Sigmoid colon (tissue), 7 donors: ENCODE measurements around the gene NGFR. TPM values are rescaled to one million over a fixed set of nuclear protein-coding genes. Genes with fewer than 3 reads are reported as not detected.

Experiments
- DNase-seq: peaks from one replicate; pipeline ENCODE4 v3.0.0-alpha.2; 2019
- H3K27ac ChIP-seq, 4 donors: fragments of 200-600 bp; sonication (generic); one replicate each; pipeline ENCODE4 v1.5.1; 2016 to 2019; ENCODE audit warnings: mild to moderate bottlenecking in 1 of 4
- H3K27me3 ChIP-seq, 3 donors: fragments of 200-600 bp; sonication (generic); one replicate each; pipeline ENCODE4 v1.5.1; 2019; ENCODE audit warnings: mild to moderate bottlenecking in 1 of 3
- H3K36me3 ChIP-seq, 4 donors: fragments of 200-600 bp; sonication (generic); one replicate each; pipeline ENCODE4 v1.5.1; 2016 to 2019
- H3K4me1 ChIP-seq, 4 donors: fragments of 200-600 bp; sonication (generic); one replicate each; pipeline ENCODE4 v1.5.1; 2017 to 2019
- H3K4me3 ChIP-seq, 4 donors: fragments of 200-600 bp; sonication (generic); one replicate each; pipeline ENCODE4 v1.5.1; 2017 to 2019; ENCODE audit warnings: mild to moderate bottlenecking in 2 of 4, moderate library complexity in 1 of 4
- H3K9me3 ChIP-seq, 4 donors: fragments of 200-600 bp in 3 of 4; sonication (generic) in 3 of 4; one replicate each; pipeline versions ENCODE4 v1.5.1 to v1.6.1; 2013 to 2019
- EP300 ChIP-seq, 4 donors: sonication (generic); formaldehyde crosslinking; IDR thresholded peaks; one replicate each; pipeline ENCODE4 v1.6.1; 2017; ENCODE audit warnings: antibody characterized with exemption in 4 of 4
- POLR2A ChIP-seq, 2 donors: fragments of 450-650 bp; IDR thresholded peaks; one replicate each; pipeline ENCODE4 v1.6.1; 2016; ENCODE audit warnings: antibody characterized with exemption in 2 of 2, mild to moderate bottlenecking in 2 of 2, moderate library complexity in 2 of 2
- POLR2AphosphoS5 ChIP-seq, 4 donors: sonication (generic); formaldehyde crosslinking; IDR thresholded peaks; one replicate each; pipeline ENCODE4 v1.6.1; 2017; ENCODE audit warnings: antibody characterized with exemption in 4 of 4
- WGBS, 2 donors: extraction: QIAGEN DNeasy Blood & Tissue Kit; methylation state at CpG; one replicate each; pipeline ENCODE4 v1.1.7; 2013; 5-methylcytosine and 5-hydroxymethylcytosine counted together
- intact Hi-C: fragments of 100-400 bp; cut with DNase I; formaldehyde crosslinking; loops from one replicate; pipeline ENCODE4 v1.15.1; 2023
- polyA plus RNA-seq, 3 donors: library from polyadenylated mRNA; stranded (reverse); fragments of 200-250 nt; gene quantifications; one replicate each; pipeline ENCODE4 v1.2.3, GENCODE V29; 2013
- total RNA-seq, 4 donors: library from RNA; depleted of rRNA; stranded (reverse); fragments of >200 nt; gene quantifications; one replicate each; pipeline ENCODE4 v1.1.0, GENCODE V29; 2016
- TF ChIP-seq, protein P1 (sequence below), 4 experiments: fragments of 450-650 bp in 3 of 4; fragments of 200-600 bp in 1 of 4; IDR thresholded peaks; one replicate each; pipeline ENCODE4 v1.5.1; 2016 to 2019; ENCODE audit warnings: antibody characterized with exemption in 4 of 4, mild to moderate bottlenecking in 3 of 4, moderate library complexity in 2 of 4
- donor health status: healthy with polysubstance abuse.
- donor health status: Bipolar disorder and iron deficiency.
- donor health status: healthy.

The NGFR gene
- total and polyA plus RNA-seq, 7 donors, result 0.46 to 15.2 (median 6.9) TPM

DNA sequence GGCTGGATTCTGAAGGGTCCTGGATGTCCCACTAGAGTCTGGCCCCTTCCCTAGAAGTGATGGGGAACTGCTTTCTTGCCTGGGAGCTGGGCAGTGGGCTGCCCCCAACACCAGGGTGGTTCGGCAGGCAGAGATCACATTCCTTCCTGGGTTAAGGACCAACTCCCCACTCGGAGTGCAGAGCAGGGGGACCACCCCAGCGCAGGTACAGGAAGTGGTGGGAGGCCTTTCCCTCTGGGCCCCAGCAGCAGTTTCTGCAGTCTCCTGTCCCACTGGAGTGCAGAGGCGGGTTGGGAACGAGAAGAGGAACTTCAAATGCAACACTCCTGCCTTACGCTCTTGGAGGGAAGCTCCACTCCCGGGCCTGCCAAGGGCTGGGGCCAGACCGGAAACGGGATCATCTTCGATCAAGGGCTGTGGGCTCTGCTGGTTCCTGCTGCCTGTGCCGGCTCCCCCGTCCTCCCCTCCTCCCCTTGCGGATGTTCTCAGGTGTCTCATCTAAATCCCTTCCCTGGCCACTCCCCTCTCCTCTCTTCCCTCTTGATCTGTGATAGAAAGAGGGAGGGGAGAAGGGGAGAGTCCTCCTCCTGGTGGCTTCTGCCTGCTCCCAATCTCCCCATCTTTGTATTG, 9.0 kb upstream of the NGFR start:
- Histone ChIP-seq H3K4me1 (no peaks in the 10 kb centered on the region), H3K4me3 (no peak overlapping the region), H3K27ac (no peak overlapping the region), H3K36me3 (no peaks in the 10 kb centered on the region), H3K27me3 (peaks cover 5 to 36% (median 10%) of the 10 kb centered on the region in 3 donors), H3K9me3 (no peaks in the 10 kb centered on the region)
- 13 to 21% methylated on average over 13 of the region's 13 CpGs for WGBS, 2 donors
- intact Hi-C loops, result no loop called here
- DNase-seq, result no peak
- TF ChIP-seq, protein P1, sequence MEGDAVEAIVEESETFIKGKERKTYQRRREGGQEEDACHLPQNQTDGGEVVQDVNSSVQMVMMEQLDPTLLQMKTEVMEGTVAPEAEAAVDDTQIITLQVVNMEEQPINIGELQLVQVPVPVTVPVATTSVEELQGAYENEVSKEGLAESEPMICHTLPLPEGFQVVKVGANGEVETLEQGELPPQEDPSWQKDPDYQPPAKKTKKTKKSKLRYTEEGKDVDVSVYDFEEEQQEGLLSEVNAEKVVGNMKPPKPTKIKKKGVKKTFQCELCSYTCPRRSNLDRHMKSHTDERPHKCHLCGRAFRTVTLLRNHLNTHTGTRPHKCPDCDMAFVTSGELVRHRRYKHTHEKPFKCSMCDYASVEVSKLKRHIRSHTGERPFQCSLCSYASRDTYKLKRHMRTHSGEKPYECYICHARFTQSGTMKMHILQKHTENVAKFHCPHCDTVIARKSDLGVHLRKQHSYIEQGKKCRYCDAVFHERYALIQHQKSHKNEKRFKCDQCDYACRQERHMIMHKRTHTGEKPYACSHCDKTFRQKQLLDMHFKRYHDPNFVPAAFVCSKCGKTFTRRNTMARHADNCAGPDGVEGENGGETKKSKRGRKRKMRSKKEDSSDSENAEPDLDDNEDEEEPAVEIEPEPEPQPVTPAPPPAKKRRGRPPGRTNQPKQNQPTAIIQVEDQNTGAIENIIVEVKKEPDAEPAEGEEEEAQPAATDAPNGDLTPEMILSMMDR (IDR thresholded peaks at IDR 0.05), result no peak
- no peak for TF ChIP-seq POLR2AphosphoS5 (IDR thresholded peaks at IDR 0.05)
- TF ChIP-seq POLR2A (IDR thresholded peaks at IDR 0.05), result no peak
- no peak for TF ChIP-seq EP300 (IDR thresholded peaks at IDR 0.05)

DNA sequence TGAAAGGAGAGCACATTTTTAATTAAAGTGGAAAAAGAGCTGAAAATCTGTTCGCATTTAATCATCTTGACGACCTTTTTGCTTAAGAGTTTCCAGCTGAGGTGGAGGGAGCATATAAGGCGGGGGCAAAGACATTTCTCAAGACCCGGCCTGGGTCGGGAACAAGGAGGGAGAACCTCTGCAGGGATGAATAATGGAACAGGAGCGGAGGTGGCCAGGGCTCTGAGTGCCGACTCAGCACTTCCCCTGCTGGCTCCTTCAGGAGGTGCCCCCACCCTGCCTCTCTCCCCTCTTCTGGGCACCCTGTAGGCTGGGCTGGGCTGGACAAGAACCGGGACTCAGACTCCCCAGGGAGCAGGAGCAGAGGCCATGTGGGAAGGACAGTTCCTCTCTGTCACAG, 7.9 kb upstream of the NGFR start:
- Histone ChIP-seq H3K9me3 (no peaks in the 10 kb centered on the region), H3K4me1 (no peaks in the 10 kb centered on the region), H3K27ac (no peak overlapping the region), H3K36me3 (no peaks in the 10 kb centered on the region), H3K4me3 (no peak overlapping the region), H3K27me3 (peaks cover 5 to 36% (median 10%) of the 10 kb centered on the region in 3 donors)
- intact Hi-C loops, result no loop called here
- TF ChIP-seq, protein P1 (IDR thresholded peaks at IDR 0.05), result no peak
- TF ChIP-seq POLR2AphosphoS5 (IDR thresholded peaks at IDR 0.05) (no peak), EP300 (IDR thresholded peaks at IDR 0.05) (no peak), POLR2A (IDR thresholded peaks at IDR 0.05) (no peak)
- DNase-seq, result no peak
- WGBS, 2 donors, result 76 to 78% methylated on average over 8 of the region's 8 CpGs

DNA sequence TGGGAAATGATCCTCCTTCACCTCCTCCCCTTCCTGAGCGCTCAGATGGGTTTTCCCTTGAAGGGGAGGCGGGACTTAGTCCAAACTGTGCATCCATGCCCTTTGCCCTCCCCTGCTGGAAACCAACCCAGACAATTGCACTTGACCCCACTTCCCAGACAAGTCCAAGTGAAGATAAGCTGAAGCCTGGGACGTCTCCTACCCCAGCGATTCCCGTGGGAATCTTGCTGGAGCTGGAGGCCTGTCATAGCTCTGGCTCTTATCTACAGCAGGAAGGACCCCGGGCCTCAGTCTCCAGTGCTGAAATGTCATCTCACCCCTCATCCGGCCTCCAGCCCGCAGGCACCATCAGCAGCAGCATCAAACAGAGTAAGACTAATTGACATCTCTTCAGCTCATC, 6.5 kb upstream of the NGFR start:
- Histone ChIP-seq H3K27ac (no peak overlapping the region), H3K9me3 (no peaks in the 10 kb centered on the region), H3K27me3 (peaks cover 5 to 36% (median 10%) of the 10 kb centered on the region in 3 donors), H3K4me3 (no peak overlapping the region), H3K4me1 (no peaks in the 10 kb centered on the region), H3K36me3 (no peaks in the 10 kb centered on the region)
- 58 to 73% methylated on average over 8 of the region's 8 CpGs for WGBS, 2 donors
- TF ChIP-seq POLR2AphosphoS5 (IDR thresholded peaks at IDR 0.05) (no peak), EP300 (IDR thresholded peaks at IDR 0.05) (no peak), POLR2A (IDR thresholded peaks at IDR 0.05) (no peak)
- TF ChIP-seq, protein P1 (IDR thresholded peaks at IDR 0.05), result no peak
- DNase-seq, result no peak
- intact Hi-C loops, result no loop called here

DNA sequence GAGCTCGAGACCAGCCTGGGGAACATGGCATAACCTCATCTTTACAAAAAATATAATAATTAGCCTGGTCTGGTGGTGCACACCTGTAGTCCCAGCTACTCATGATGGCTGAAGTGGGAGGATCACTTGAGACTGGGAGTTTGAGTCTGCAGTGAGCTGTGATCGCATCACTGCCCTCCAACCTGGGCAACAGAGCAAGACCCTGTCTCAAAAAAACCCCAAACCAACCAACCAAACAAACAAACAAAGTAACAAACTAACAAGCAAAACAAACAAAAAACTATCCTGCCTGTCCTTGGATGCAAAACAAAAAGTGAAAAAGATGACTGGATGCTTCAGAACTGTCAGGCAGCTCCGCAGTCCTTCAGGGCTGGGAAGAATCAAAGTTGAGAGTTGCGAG, 5.7 kb upstream of the NGFR start:
- TF ChIP-seq, protein P1 (IDR thresholded peaks at IDR 0.05), result no peak
- no peak for TF ChIP-seq POLR2A (IDR thresholded peaks at IDR 0.05)
- no peak for TF ChIP-seq POLR2AphosphoS5 (IDR thresholded peaks at IDR 0.05)
- TF ChIP-seq EP300 (IDR thresholded peaks at IDR 0.05), result no peak
- no peak overlapping the region for H3K4me3 ChIP-seq
- H3K4me1 ChIP-seq, result no peaks in the 10 kb centered on the region
- H3K27me3 ChIP-seq, result peaks cover 5 to 33% (median 10%) of the 10 kb centered on the region in 3 donors
- H3K36me3 ChIP-seq, result no peaks in the 10 kb centered on the region
- H3K27ac ChIP-seq, result no peak overlapping the region
- H3K9me3 ChIP-seq, result no peaks in the 10 kb centered on the region
- DNase-seq, result no peak
- intact Hi-C loops, result no loop called here
- 77 to 88% methylated on average over 4 of the region's 4 CpGs for WGBS, 2 donors

DNA sequence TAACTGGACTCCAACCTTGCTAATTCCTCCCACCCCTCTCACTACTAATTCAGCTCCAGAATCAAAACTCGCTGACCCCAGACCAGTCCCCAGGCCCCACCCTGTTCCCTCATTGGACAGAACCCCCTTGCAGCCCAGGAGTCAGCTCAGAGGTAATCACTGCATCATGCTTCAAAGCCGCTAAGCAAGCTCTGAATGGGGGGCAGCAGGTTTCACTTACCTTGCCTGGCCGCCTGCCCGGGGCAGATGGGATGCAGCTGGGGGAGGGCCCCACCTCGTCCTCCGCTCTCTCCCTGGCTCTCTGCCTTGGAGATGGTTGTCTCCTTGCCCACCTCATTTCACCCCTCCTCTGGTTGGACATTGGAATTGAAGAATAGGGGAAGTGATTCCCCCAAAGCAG, 4.8 kb upstream of the NGFR start:
- no peak overlapping the region for H3K27ac ChIP-seq
- peaks cover 0 to 8% (median 5%) of the 10 kb centered on the region in 4 donors for H3K4me1 ChIP-seq
- no peaks in the 10 kb centered on the region for H3K9me3 ChIP-seq
- no peaks in the 10 kb centered on the region for H3K36me3 ChIP-seq
- no peak for DNase-seq
- WGBS, 2 donors, result 57 to 77% methylated on average over 6 of the region's 6 CpGs
- intact Hi-C loops, result loop anchor here (10.0 kb wide), 1 partner anchor 205 kb away; no protein-coding TSS in a partner anchor
- no peak overlapping the region for H3K4me3 ChIP-seq
- TF ChIP-seq, protein P1 (IDR thresholded peaks at IDR 0.05), result no peak
- TF ChIP-seq EP300 (IDR thresholded peaks at IDR 0.05), result no peak
- TF ChIP-seq POLR2AphosphoS5 (IDR thresholded peaks at IDR 0.05), result no peak
- TF ChIP-seq POLR2A (IDR thresholded peaks at IDR 0.05), result no peak
- peaks cover 5 to 24% (median 10%) of the 10 kb centered on the region in 3 donors for H3K27me3 ChIP-seq
